ENCODE data around the gene RAD51B. TPM values are rescaled to one million over a fixed set of nuclear protein-coding genes. Genes with fewer than 3 reads are reported as not detected.
A peak's percentile ranks its signal among the peaks of the same experiment; 100 is the strongest.

RAD51B gene
- total and polyA plus RNA-seq, 2 of the 13 experiments (the other 11 are each of a cell fraction or from before 2014, with no cell fraction given), result 7.0 to 9.5 TPM

DNA sequence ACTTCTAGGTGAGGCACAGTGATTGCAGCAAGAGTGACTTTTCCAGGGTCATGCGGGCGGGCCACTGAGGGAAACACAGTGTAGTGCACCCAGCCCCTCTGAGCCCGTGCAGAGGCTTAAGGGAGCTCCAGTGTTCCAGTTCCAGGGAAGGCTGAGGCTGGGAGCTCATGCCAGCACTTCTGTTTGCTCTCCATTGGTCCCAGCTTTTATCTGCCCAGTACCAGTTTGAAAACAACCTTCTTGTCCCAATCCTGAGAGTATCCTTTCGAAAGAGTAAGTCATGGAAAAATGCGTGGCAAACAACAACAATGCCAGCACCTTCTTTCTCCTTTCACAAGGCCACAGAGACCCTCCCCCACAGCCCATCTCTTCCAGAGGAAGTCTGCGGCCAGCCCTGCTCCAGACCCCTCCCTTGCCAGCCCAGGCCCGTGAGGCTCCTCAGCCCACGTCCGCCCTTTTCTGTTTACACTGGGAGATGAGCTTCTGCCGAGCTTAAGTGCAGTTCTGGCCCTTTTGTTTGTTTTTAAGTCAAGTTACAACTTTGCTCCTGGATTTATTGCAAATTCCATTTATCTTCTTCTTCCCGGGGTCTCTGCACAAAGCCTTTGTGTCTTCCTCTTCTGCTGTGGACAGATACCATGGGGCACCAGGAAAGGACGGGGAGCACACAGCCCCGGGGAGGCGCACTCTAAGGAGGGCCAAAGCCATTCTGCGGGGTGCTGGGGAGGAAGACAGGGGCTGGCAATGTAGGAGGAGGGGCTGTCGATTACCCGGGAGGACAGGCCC lies 787.7 kb downstream of the RAD51B start (continued):
- TF ChIP-seq ERF (CRISPR knock-in tag; IDR thresholded peaks at IDR 0.05), result no peak; the same call in 1 of the 2 replicates
- TF ChIP-seq KAT8 (CRISPR knock-in tag; IDR thresholded peaks at IDR 0.05), result peak; percentile 62
- TF ChIP-seq ZNF614 (CRISPR knock-in tag; IDR thresholded peaks at IDR 0.05; ENCODE audit: borderline replicate concordance), result peak; percentile 70; the same call in 1 of the 2 replicates
- no peak for TF ChIP-seq U2AF2 (IDR thresholded peaks at IDR 0.05; ENCODE audit: low read depth, low read length)
- TF ChIP-seq HCFC1 (IDR thresholded peaks at IDR 0.05; ENCODE audit: low read depth, low read length), result no peak
- no peak for TF ChIP-seq SATB2 (CRISPR knock-in tag; IDR thresholded peaks at IDR 0.05)
- peak; percentile 69; the same call in 1 of the 2 replicates for TF ChIP-seq ZFX (CRISPR knock-in tag; IDR thresholded peaks at IDR 0.05; ENCODE audit: low read depth)
- no peak for TF ChIP-seq TEAD3 (CRISPR knock-in tag; optimal IDR thresholded peaks at IDR 0.05; ENCODE audit: borderline replicate concordance)
- no peak for TF ChIP-seq KDM5B (CRISPR knock-in tag; IDR thresholded peaks at IDR 0.05; ENCODE audit: borderline replicate concordance)
- no peak for TF ChIP-seq ZFYVE20 (CRISPR knock-in tag; IDR thresholded peaks at IDR 0.05; ENCODE audit: borderline replicate concordance, low read depth)
- TF ChIP-seq ZNF496 (CRISPR knock-in tag; IDR thresholded peaks at IDR 0.05; ENCODE audit: insufficient replicate concordance), result no peak
- TF ChIP-seq, protein P1, sequence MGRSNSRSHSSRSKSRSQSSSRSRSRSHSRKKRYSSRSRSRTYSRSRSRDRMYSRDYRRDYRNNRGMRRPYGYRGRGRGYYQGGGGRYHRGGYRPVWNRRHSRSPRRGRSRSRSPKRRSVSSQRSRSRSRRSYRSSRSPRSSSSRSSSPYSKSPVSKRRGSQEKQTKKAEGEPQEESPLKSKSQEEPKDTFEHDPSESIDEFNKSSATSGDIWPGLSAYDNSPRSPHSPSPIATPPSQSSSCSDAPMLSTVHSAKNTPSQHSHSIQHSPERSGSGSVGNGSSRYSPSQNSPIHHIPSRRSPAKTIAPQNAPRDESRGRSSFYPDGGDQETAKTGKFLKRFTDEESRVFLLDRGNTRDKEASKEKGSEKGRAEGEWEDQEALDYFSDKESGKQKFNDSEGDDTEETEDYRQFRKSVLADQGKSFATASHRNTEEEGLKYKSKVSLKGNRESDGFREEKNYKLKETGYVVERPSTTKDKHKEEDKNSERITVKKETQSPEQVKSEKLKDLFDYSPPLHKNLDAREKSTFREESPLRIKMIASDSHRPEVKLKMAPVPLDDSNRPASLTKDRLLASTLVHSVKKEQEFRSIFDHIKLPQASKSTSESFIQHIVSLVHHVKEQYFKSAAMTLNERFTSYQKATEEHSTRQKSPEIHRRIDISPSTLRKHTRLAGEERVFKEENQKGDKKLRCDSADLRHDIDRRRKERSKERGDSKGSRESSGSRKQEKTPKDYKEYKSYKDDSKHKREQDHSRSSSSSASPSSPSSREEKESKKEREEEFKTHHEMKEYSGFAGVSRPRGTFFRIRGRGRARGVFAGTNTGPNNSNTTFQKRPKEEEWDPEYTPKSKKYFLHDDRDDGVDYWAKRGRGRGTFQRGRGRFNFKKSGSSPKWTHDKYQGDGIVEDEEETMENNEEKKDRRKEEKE (IDR thresholded peaks at IDR 0.05), result no peak
- TF ChIP-seq POLR2AphosphoS5 (IDR thresholded peaks at IDR 0.05; ENCODE audit: low read depth, low read length), result no peak
- no peak for TF ChIP-seq CENPX (CRISPR knock-in tag; IDR thresholded peaks at IDR 0.05)
- TF ChIP-seq ZBTB42 (CRISPR knock-in tag; IDR thresholded peaks at IDR 0.05), result no peak
- no peak for TF ChIP-seq SRSF1 (optimal IDR thresholded peaks at IDR 0.05; ENCODE audit: low read depth, low read length)
- TF ChIP-seq SMARCE1 (IDR thresholded peaks at IDR 0.05; ENCODE audit: borderline replicate concordance), result no peak
- TF ChIP-seq, protein P2, sequence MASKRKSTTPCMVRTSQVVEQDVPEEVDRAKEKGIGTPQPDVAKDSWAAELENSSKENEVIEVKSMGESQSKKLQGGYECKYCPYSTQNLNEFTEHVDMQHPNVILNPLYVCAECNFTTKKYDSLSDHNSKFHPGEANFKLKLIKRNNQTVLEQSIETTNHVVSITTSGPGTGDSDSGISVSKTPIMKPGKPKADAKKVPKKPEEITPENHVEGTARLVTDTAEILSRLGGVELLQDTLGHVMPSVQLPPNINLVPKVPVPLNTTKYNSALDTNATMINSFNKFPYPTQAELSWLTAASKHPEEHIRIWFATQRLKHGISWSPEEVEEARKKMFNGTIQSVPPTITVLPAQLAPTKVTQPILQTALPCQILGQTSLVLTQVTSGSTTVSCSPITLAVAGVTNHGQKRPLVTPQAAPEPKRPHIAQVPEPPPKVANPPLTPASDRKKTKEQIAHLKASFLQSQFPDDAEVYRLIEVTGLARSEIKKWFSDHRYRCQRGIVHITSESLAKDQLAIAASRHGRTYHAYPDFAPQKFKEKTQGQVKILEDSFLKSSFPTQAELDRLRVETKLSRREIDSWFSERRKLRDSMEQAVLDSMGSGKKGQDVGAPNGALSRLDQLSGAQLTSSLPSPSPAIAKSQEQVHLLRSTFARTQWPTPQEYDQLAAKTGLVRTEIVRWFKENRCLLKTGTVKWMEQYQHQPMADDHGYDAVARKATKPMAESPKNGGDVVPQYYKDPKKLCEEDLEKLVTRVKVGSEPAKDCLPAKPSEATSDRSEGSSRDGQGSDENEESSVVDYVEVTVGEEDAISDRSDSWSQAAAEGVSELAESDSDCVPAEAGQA (IDR thresholded peaks at IDR 0.05; ENCODE audit: low read depth), result no peak
- TF ChIP-seq, protein P2 (CRISPR knock-in tag; IDR thresholded peaks at IDR 0.05; ENCODE audit: borderline replicate concordance), result no peak
- no peak for TF ChIP-seq SRSF4 (IDR thresholded peaks at IDR 0.05; ENCODE audit: low read depth, low read length, poor library complexity, severe bottlenecking)
- TF ChIP-seq SOX6 (IDR thresholded peaks at IDR 0.05), result no peak
- TF ChIP-seq SOX6 (CRISPR knock-in tag; IDR thresholded peaks at IDR 0.05), result peak; percentile 73
- TF ChIP-seq RFX3 (CRISPR knock-in tag; IDR thresholded peaks at IDR 0.05), result no peak

All from HepG2 (cell line).